ENCODE results near the gene HMGXB3. TPM values are rescaled to one million over a fixed set of nuclear protein-coding genes. Genes with fewer than 3 reads are reported as not detected.

Gene HMGXB3
- total RNA-seq, 4 donors from 2014 or later, result 47.7 to 58.2 (median 55.3) TPM

GRCh38 chr5:150006318-150006717 is 5.8 kb downstream of the HMGXB3 start:
- no peaks in the 10 kb centered on the region for H3K9me3 ChIP-seq
- TF ChIP-seq EP300 (IDR thresholded peaks at IDR 0.05) (no peak), POLR2A (IDR thresholded peaks at IDR 0.05) (no peak)
- TF ChIP-seq, protein P1, sequence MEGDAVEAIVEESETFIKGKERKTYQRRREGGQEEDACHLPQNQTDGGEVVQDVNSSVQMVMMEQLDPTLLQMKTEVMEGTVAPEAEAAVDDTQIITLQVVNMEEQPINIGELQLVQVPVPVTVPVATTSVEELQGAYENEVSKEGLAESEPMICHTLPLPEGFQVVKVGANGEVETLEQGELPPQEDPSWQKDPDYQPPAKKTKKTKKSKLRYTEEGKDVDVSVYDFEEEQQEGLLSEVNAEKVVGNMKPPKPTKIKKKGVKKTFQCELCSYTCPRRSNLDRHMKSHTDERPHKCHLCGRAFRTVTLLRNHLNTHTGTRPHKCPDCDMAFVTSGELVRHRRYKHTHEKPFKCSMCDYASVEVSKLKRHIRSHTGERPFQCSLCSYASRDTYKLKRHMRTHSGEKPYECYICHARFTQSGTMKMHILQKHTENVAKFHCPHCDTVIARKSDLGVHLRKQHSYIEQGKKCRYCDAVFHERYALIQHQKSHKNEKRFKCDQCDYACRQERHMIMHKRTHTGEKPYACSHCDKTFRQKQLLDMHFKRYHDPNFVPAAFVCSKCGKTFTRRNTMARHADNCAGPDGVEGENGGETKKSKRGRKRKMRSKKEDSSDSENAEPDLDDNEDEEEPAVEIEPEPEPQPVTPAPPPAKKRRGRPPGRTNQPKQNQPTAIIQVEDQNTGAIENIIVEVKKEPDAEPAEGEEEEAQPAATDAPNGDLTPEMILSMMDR (IDR thresholded peaks at IDR 0.05), result no peak
- peaks cover 0 to 49% (median 11%) of the 10 kb centered on the region in 4 donors for H3K4me1 ChIP-seq
- 77 to 85% methylated on average over 4 of the region's 4 CpGs for WGBS, 2 donors
- H3K27me3 ChIP-seq, result no peaks in the 10 kb centered on the region
- no peak overlapping the region for H3K27ac ChIP-seq
- no peak for DNase-seq (ENCODE audit: low spot score in 2 of 2)
- H3K36me3 ChIP-seq, result peaks cover 0 to 71% (median 2%) of the 10 kb centered on the region in 3 donors
- no peak overlapping the region for H3K4me3 ChIP-seq

- H3K9me3 ChIP-seq, result no peaks in the 10 kb centered on the region
- H3K4me1 ChIP-seq, result peaks cover 0 to 41% (median 10%) of the 10 kb centered on the region in 4 donors
- H3K36me3 ChIP-seq, result peaks cover 0 to 78% (median 2%) of the 10 kb centered on the region in 3 donors
These were observed 6.5 kb downstream of the HMGXB3 start for GRCh38 chr5:150007050-150007449.

GRCh38 chr5:150009671-150010387 is 9.3 kb downstream of the HMGXB3 start:
- peaks cover 5 to 98% (median 7%) of the 10 kb centered on the region in 3 donors for H3K36me3 ChIP-seq
- 83 to 94% methylated on average over 6 of the region's 6 CpGs for WGBS, 2 donors
- H3K4me1 ChIP-seq, result peaks cover 0 to 14% (median 0%) of the 10 kb centered on the region in 4 donors
- H3K9me3 ChIP-seq, result no peaks in the 10 kb centered on the region
- no peak for DNase-seq (ENCODE audit: low spot score in 2 of 2)
- no peak overlapping the region for H3K4me3 ChIP-seq
- no peak overlapping the region for H3K27ac ChIP-seq
- H3K27me3 ChIP-seq, result no peaks in the 10 kb centered on the region
- no peak for TF ChIP-seq EP300 (IDR thresholded peaks at IDR 0.05)
- no peak for TF ChIP-seq POLR2A (IDR thresholded peaks at IDR 0.05)
- TF ChIP-seq, protein P1 (IDR thresholded peaks at IDR 0.05), result no peak

More at GRCh38 chr5:150007050-150007449, 6.5 kb downstream of the HMGXB3 start:
- TF ChIP-seq EP300 (IDR thresholded peaks at IDR 0.05) (no peak), POLR2A (IDR thresholded peaks at IDR 0.05) (no peak)
- TF ChIP-seq, protein P1 (IDR thresholded peaks at IDR 0.05), result no peak
- DNase-seq (ENCODE audit: low spot score in 2 of 2), result no peak
- Histone ChIP-seq H3K27ac (no peak overlapping the region), H3K27me3 (no peaks in the 10 kb centered on the region), H3K4me3 (no peak overlapping the region)

DNA sequence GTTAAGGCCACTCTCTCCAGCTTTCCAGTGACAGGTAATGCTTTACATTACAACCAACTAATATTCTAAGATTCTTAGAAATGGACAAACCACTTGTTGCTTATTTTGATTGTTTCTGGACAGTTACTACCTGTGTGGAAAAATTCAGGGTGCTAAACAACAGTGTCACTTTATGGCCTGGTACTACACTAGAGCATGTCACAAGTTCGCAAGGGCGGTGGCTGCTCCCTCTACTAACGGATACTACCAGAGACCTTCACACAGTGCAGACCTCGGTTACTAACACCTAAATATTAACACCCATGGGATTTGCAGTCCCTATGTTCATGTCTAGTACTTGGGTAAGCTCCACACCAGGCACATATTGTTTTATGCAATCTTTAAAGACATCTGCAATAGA is 13.4 kb downstream of the HMGXB3 start:
- no peaks in the 10 kb centered on the region for H3K4me1 ChIP-seq
- H3K4me3 ChIP-seq, result no peak overlapping the region
- TF ChIP-seq, protein P1 (IDR thresholded peaks at IDR 0.05), result no peak
- TF ChIP-seq EP300 (IDR thresholded peaks at IDR 0.05), result no peak
- TF ChIP-seq POLR2A (IDR thresholded peaks at IDR 0.05), result no peak
- 93 to 98% methylated on average over 4 of the region's 4 CpGs for WGBS, 2 donors
- H3K36me3 ChIP-seq, result peaks cover 5 to 100% (median 7%) of the 10 kb centered on the region in 3 donors
- no peaks in the 10 kb centered on the region for H3K27me3 ChIP-seq
- H3K27ac ChIP-seq, result no peak overlapping the region
- no peak for DNase-seq (ENCODE audit: low spot score in 2 of 2)
- peaks cover 0 to 7% (median 0%) of the 10 kb centered on the region in 4 donors for H3K9me3 ChIP-seq

DNA sequence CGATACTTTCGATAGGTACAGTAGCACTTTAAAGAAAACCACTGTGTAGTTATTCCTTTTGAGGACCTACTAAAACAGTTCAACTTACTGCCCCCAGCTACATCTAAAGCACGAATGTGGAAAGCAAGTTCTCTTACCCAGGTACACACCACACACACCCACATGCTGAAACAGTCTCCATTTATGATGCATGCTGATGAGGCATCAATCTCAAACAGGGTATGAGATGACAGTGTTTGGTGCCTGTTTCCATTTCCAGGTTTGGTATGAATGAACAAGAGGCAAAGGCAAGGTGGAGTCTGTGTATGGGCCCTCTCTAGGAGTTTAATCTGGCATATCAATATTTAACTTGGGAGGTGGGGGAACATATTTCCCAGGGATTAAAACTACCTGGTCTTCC is 13.9 kb downstream of the HMGXB3 start:
- Histone ChIP-seq H3K4me1 (no peaks in the 10 kb centered on the region), H3K9me3 (peaks cover 0 to 7% (median 0%) of the 10 kb centered on the region in 4 donors), H3K36me3 (peaks cover 7 to 100% (median 10%) of the 10 kb centered on the region in 3 donors), H3K4me3 (no peak overlapping the region), H3K27ac (no peak overlapping the region), H3K27me3 (no peaks in the 10 kb centered on the region)
- TF ChIP-seq EP300 (IDR thresholded peaks at IDR 0.05) (no peak), POLR2A (IDR thresholded peaks at IDR 0.05) (no peak)
- TF ChIP-seq, protein P1 (IDR thresholded peaks at IDR 0.05), result no peak
- WGBS, 2 donors, result 94 to 98% methylated on average over 3 of the region's 3 CpGs
- DNase-seq (ENCODE audit: low spot score in 2 of 2), result no peak

All from tibial nerve (tissue), 4 donors.